Esophagus muscularis mucosa (tissue), 4 donors: ENCODE measurements around the gene C1orf105. TPM values are rescaled to one million over a fixed set of nuclear protein-coding genes. Genes with fewer than 3 reads are reported as not detected.

Experiments
- DNase-seq: peaks from one replicate; pipeline ENCODE4 v3.0.0-alpha.2; 2017; ENCODE audit errors: extremely low spot score
- H3K27ac ChIP-seq, 4 donors: fragments of 200-600 bp; sonication (generic); replicated peaks in 1 of 4; 1 replicate in 3 of 4; 2 replicates in 1 of 4; pipeline ENCODE4 v1.5.1; 2016 to 2019; ENCODE audit warnings: mild to moderate bottlenecking in 1 of 4
- H3K27me3 ChIP-seq, 4 donors: fragments of 200-600 bp; sonication (generic); one replicate each; pipeline versions ENCODE4 v1.5.1 to v1.6.0; 2016 to 2019
- H3K36me3 ChIP-seq, 4 donors: fragments of 200-600 bp; sonication (generic); one replicate each; pipeline ENCODE4 v1.5.1; 2016 to 2019
- H3K4me1 ChIP-seq, 4 donors: fragments of 200-600 bp; sonication (generic); one replicate each; pipeline ENCODE4 v1.5.1; 2016 to 2019
- H3K4me3 ChIP-seq, 4 donors: fragments of 200-600 bp; sonication (generic); 1 replicate in 2 of 4; 2 replicates in 2 of 4; pipeline ENCODE4 v1.5.1; 2016 to 2019; ENCODE audit warnings: mild to moderate bottlenecking in 4 of 4, moderate library complexity in 1 of 4
- H3K9me3 ChIP-seq, 4 donors: fragments of 200-600 bp; sonication (generic); 1 replicate in 3 of 4; 2 replicates in 1 of 4; pipeline ENCODE4 v1.5.1; 2016 to 2019
- EP300 ChIP-seq: sonication (generic); formaldehyde crosslinking; IDR thresholded peaks from one replicate; pipeline ENCODE4 v1.6.1; 2017; ENCODE audit warnings: antibody characterized with exemption
- POLR2A ChIP-seq: fragments of 450-650 bp; IDR thresholded peaks from one replicate; pipeline ENCODE4 v1.6.1; 2017; ENCODE audit warnings: antibody characterized with exemption, moderate library complexity, mild to moderate bottlenecking, low read depth
- POLR2AphosphoS5 ChIP-seq, 2 donors: sonication (generic); formaldehyde crosslinking; IDR thresholded peaks; one replicate each; pipeline ENCODE4 v1.6.1; 2017; ENCODE audit warnings: antibody characterized with exemption in 2 of 2
- WGBS: methylation state at CpG from one replicate; pipeline ENCODE4 v1.1.5; 2018; 5-methylcytosine and 5-hydroxymethylcytosine counted together
- intact Hi-C: fragments of 100-400 bp; cut with DNase I; formaldehyde crosslinking; loops from one replicate; pipeline ENCODE4 v1.15.1; 2023
- total RNA-seq, 4 donors: library from RNA; depleted of rRNA; stranded (reverse); fragments of >200 nt; gene quantifications; one replicate each; pipeline versions ENCODE4 v1.1.0 to v1.2.1, GENCODE V29; 2016
- TF ChIP-seq, protein P1 (sequence below), 3 experiments: fragments of 200-600 bp in 2 of 3; fragments of 450-650 bp in 1 of 3; sonication (generic) in 2 of 3; IDR thresholded peaks; one replicate each; pipeline ENCODE4 v1.5.1; 2017 to 2019; ENCODE audit warnings: antibody characterized with exemption in 3 of 3, mild to moderate bottlenecking in 2 of 3, moderate library complexity in 1 of 3

C1orf105 gene
- total RNA-seq, 4 donors from 2014 or later = not detected

DNA sequence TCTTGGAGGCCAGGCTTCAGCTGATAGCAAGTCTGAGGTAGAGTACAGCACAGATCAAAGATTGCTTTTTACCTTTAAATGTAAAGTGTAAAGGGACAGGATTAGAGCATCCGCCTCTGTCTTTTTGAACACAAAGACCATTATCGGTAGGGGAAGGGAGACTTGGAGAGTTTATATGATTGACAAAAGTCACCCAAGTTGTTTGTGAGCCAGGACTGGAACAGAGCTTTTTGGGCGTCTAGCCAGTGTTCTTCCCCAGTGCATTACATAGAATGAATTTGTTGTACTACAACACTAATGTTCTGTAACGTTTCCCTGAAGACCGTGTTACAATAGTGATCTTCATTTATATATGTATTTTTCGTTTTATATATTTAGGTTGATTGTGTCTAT, 32.7 kb downstream of the C1orf105 start:
- no peak overlapping the region for H3K27ac ChIP-seq
- no peak overlapping the region for H3K4me3 ChIP-seq
- intact Hi-C loops = loop anchor here (10.0 kb wide), 1 partner anchor 252 kb away; no protein-coding TSS in a partner anchor
- no peaks in the 10 kb centered on the region for H3K27me3 ChIP-seq
- DNase-seq = no peak
- no peaks in the 10 kb centered on the region for H3K9me3 ChIP-seq
- TF ChIP-seq POLR2A (no peak), POLR2AphosphoS5 (IDR thresholded peaks at IDR 0.05) (no peak), EP300 (no peak)
- TF ChIP-seq, protein P1, sequence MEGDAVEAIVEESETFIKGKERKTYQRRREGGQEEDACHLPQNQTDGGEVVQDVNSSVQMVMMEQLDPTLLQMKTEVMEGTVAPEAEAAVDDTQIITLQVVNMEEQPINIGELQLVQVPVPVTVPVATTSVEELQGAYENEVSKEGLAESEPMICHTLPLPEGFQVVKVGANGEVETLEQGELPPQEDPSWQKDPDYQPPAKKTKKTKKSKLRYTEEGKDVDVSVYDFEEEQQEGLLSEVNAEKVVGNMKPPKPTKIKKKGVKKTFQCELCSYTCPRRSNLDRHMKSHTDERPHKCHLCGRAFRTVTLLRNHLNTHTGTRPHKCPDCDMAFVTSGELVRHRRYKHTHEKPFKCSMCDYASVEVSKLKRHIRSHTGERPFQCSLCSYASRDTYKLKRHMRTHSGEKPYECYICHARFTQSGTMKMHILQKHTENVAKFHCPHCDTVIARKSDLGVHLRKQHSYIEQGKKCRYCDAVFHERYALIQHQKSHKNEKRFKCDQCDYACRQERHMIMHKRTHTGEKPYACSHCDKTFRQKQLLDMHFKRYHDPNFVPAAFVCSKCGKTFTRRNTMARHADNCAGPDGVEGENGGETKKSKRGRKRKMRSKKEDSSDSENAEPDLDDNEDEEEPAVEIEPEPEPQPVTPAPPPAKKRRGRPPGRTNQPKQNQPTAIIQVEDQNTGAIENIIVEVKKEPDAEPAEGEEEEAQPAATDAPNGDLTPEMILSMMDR (IDR thresholded peaks at IDR 0.05) = no peak
- WGBS = 69% methylated on average over 6 of the region's 6 CpGs
- H3K36me3 ChIP-seq = no peaks in the 10 kb centered on the region
- H3K4me1 ChIP-seq = peaks cover 0 to 10% (median 8%) of the 10 kb centered on the region in 4 donors

GRCh38 chr1:172453607-172454006, 33.1 kb downstream of the C1orf105 start:
- TF ChIP-seq POLR2A = no peak
- TF ChIP-seq POLR2AphosphoS5 (IDR thresholded peaks at IDR 0.05) = no peak
- TF ChIP-seq, protein P1 (IDR thresholded peaks at IDR 0.05) = no peak
- TF ChIP-seq EP300 = no peak
- Histone ChIP-seq H3K4me3 (no peak overlapping the region), H3K36me3 (no peaks in the 10 kb centered on the region), H3K27ac (no peak overlapping the region), H3K9me3 (no peaks in the 10 kb centered on the region), H3K27me3 (no peaks in the 10 kb centered on the region), H3K4me1 (peaks cover 0 to 10% (median 8%) of the 10 kb centered on the region in 4 donors)
- 77% methylated on average over 1 of the region's 1 CpG for WGBS
- DNase-seq = no peak
- intact Hi-C loops = loop anchor here (10.0 kb wide), 1 partner anchor 251 kb away; no protein-coding TSS in a partner anchor

DNA sequence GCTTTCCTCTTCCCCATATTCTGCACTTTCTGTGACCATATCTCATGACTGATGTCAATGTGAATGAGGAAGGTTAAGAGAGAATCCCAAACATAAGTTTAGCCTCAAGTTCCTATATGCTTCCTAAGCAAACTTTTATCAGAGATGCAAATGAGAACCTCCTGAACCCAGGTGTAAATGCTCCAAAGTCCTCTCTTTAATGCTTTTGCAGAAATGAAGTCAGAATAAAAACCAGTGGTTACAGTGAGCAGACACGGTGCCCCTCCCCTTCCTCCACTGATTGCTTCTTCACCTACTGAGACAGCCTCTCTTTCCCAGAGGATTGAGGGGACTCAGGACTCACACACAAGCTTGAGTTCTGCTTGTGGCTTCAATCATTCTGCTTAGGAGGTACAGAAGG, 35.0 kb downstream of the C1orf105 start:
- intact Hi-C loops = loop anchor here (10.0 kb wide), 1 partner anchor 249 kb away; no protein-coding TSS in a partner anchor
- Histone ChIP-seq H3K27me3 (no peaks in the 10 kb centered on the region), H3K27ac (no peak overlapping the region), H3K36me3 (no peaks in the 10 kb centered on the region), H3K9me3 (no peaks in the 10 kb centered on the region), H3K4me3 (no peak overlapping the region), H3K4me1 (peaks cover 0 to 1% (median under 1%) of the 10 kb centered on the region in 4 donors)
- 82% methylated on average over 1 of the region's 1 CpG for WGBS
- no peak for DNase-seq
- TF ChIP-seq POLR2A (no peak), EP300 (no peak), POLR2AphosphoS5 (IDR thresholded peaks at IDR 0.05) (no peak)
- TF ChIP-seq, protein P1 (IDR thresholded peaks at IDR 0.05) = no peak

DNA sequence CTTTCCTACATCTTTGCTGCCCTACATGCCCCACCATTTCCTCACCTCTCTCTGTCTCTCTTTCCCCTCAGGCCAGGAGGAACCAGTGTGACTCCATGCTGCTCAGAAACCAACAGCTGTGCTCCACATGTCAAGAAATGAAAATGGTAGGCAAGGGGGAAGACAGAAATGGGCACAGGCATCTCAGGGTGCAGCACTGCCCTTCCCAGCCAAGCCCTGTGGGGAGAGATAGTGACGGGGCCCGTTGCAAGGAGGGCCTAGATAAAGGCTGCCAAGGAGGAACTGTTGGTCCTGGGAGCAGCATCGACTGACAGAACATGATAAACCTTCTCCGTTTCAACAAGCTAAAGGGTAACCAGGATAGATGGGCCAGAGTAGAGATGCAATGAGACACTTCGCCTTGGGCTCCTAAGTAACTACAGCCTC, 35.9 kb downstream of the C1orf105 start:
- TF ChIP-seq POLR2A = no peak
- TF ChIP-seq, protein P1 (IDR thresholded peaks at IDR 0.05) = no peak
- no peak overlapping the region for H3K27ac ChIP-seq
- H3K36me3 ChIP-seq = no peaks in the 10 kb centered on the region
- 96% methylated on average over 5 of the region's 5 CpGs for WGBS
- peaks cover 0 to 5% (median 2%) of the 10 kb centered on the region in 4 donors for H3K4me1 ChIP-seq
- H3K4me3 ChIP-seq = no peak overlapping the region
- no peak for DNase-seq
- no peaks in the 10 kb centered on the region for H3K9me3 ChIP-seq
- H3K27me3 ChIP-seq = no peaks in the 10 kb centered on the region
- intact Hi-C loops = loop anchor here (10.0 kb wide), 1 partner anchor 248 kb away; no protein-coding TSS in a partner anchor
